Activated CD4-positive, alpha-beta T cell treated with anti-CD3 and anti-CD28 coated beads for 4 hours (primary cell): ENCODE data around the gene NCBP2.
"Not testable (repeated sequence)": the region's sequence is repeated elsewhere in the genome, so short reads cannot be mapped to it uniquely, and the experiment has no call there.

Experiments
- DNase-seq, 2 donors: peaks; one replicate each; pipeline ENCODE4 v3.0.0-alpha.2; 2020

Gene NCBP2

GRCh38 chr3:196967412-196968232, 25.3 kb upstream of the NCBP2 start:
- DNase-seq, result no peak

- no peak for DNase-seq
Measured at GRCh38 chr3:196966526-196967401, 24.4 kb upstream of the NCBP2 start.

GRCh38 chr3:196965804-196966173, 23.5 kb upstream of the NCBP2 start:
- DNase-seq, result no peak

- DNase-seq, result no peak
Measured at GRCh38 chr3:196965112-196965803, 22.9 kb upstream of the NCBP2 start.

GRCh38 chr3:196963631-196963953, 21.3 kb upstream of the NCBP2 start:
- no peak for DNase-seq

- no peak for DNase-seq
Measured at GRCh38 chr3:196962930-196963630, 20.8 kb upstream of the NCBP2 start.

- DNase-seq, result no peak
Measured at GRCh38 chr3:196962108-196962929, 20.0 kb upstream of the NCBP2 start.

GRCh38 chr3:196954832-196955231, 12.5 kb upstream of the NCBP2 start:
- no peak for DNase-seq

- no peak for DNase-seq
Measured at GRCh38 chr3:196951371-196951770, 9.0 kb upstream of the NCBP2 start.

- DNase-seq, result no peak
Measured at GRCh38 chr3:196949750-196950149, 7.4 kb upstream of the NCBP2 start.

- DNase-seq, result no peak
Measured at GRCh38 chr3:196949285-196949619, 6.9 kb upstream of the NCBP2 start.

- no peak for DNase-seq
Measured at GRCh38 chr3:196948442-196949284, 6.3 kb upstream of the NCBP2 start.

GRCh38 chr3:196947860-196948441, 5.6 kb upstream of the NCBP2 start:
- no peak for DNase-seq

- no peak for DNase-seq
Measured at GRCh38 chr3:196947136-196947859, 5.0 kb upstream of the NCBP2 start.

- DNase-seq, result not testable (repeated sequence)
Measured at GRCh38 chr3:196944037-196944790, 1.9 kb upstream of the NCBP2 start.

GRCh38 chr3:196942915-196943277, 568 bp upstream of the NCBP2 start:
- DNase-seq, result peak in 1 of 2 donors; percentile 13

- DNase-seq, result peak; percentile 68 to 75
Measured at GRCh38 chr3:196941729-196942225, 551 bp downstream of the NCBP2 start.

GRCh38 chr3:196938576-196938975, 3.8 kb downstream of the NCBP2 start:
- DNase-seq, result no peak

- no peak for DNase-seq
Measured at GRCh38 chr3:196938124-196938523, 4.2 kb downstream of the NCBP2 start.
